Spleen (tissue), 7 donors: Measurements from ENCODE around the gene RFX1.

ENCODE experiments used
- CTCF ChIP-seq, 11 experiments: fragments of 200-600 bp in 7 of 11; fragments of 450-650 bp in 4 of 11; sonication (generic) in 4 of 11; IDR thresholded peaks in 8 of 11; conservative IDR thresholded peaks in 3 of 11; 1 replicate in 7 of 11; 2 replicates in 4 of 11; pipeline versions ENCODE4 v1.4.0 to v1.8.0; 2016 to 2021; ENCODE audit warnings: antibody characterized with exemption in 11 of 11, inconsistent platforms in 4 of 11, mild to moderate bottlenecking in 1 of 11
- POLR2A ChIP-seq, 3 donors: fragments of 450-650 bp; IDR thresholded peaks; one replicate each; pipeline ENCODE4 v1.5.1; 2017; ENCODE audit warnings: antibody characterized with exemption in 3 of 3, mild to moderate bottlenecking in 1 of 3
- POLR2AphosphoS5 ChIP-seq, 3 donors: sonication (generic); formaldehyde crosslinking; IDR thresholded peaks; one replicate each; pipeline ENCODE4 v1.5.1; 2017; ENCODE audit warnings: antibody characterized with exemption in 3 of 3
- donor health status: DM: no; HTN: no; CAD: no; lungs with moderate emphysema.
- donor health status: DM: no; HTN: no; CAD: no.
- donor health status: DM: no; HTN: no; CAD: no.

DNA sequence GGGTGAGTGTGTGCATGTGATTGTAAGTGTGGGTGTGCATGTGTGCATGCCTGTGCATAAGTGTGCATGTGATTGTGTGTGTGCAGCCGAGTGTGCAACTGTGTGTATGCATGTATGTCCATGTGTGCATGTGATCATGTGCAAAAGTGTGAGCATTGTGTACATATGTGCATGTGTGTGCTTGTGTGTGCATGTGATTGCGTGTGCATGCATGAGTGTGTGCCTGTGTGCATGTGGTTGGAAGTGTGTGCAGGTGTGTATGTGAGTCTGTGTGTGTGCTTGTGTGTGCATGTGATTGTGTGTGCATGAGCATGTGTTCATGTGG, 71.4 kb downstream of the RFX1 start:
- no peak for TF ChIP-seq CTCF (IDR thresholded peaks at IDR 0.05 in 8 of 11, conservative IDR thresholded peaks at IDR 0.05 in 3 of 11)
- no peak for TF ChIP-seq POLR2A (IDR thresholded peaks at IDR 0.05)
- no peak for TF ChIP-seq POLR2AphosphoS5 (IDR thresholded peaks at IDR 0.05)
